Measurements from ENCODE around the gene PLA1A. TPM values are rescaled to one million over a fixed set of nuclear protein-coding genes. Genes with fewer than 3 reads are reported as not detected.
A peak's percentile ranks its signal among the peaks of the same experiment; 100 is the strongest.
"Not testable (repeated sequence)": the region's sequence is repeated elsewhere in the genome, so short reads cannot be mapped to it uniquely, and the experiment has no call there.

Gene PLA1A
- polyA plus RNA-seq, 3 donors, result 0.36 TPM; not detected in 2

DNA sequence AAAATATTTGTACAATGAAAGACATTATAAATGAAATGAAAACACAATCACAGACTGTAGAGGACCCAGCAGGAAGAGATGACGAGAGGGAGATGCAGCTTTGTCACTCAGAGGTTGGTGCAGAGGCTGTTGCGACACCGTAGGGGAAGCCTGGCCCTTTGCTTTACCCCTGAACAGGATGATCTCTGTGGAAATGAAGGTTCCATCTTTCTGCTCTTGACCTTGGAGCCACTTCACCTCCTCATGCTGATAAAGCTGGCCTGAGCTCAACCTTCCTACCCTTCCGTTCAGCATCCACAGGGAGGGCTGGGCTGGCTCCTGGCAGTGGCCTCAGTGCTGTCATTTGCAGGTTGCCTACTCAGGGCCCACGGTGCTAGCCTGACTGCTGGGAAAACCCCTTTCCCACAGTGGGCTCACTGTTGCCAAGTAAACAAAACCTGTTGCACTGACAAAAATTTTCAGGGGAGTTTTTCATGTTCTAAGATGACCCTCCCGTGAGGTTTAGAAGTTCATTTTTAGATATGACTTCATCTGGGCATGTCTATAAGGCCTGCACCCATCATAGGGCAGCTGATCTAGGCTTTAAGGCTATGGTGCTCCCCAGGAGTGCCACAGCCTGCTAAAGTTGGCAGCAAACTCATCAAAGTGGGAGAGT is 35.3 kb upstream of the PLA1A start:
- Histone ChIP-seq H3K79me2 (ENCODE audit: insufficient read depth, low read length) (no peaks in the 10 kb centered on the region), H3K4me2 (replicated peaks; ENCODE audit: extremely low read depth, low read length, poor library complexity, severe bottlenecking) (no peak overlapping the region), H3K36me3 (replicated peaks in 1 of 2; ENCODE audit: control insufficient read depth in 1 of 2, insufficient read depth in 2 of 2, low read length in 2 of 2) (no peaks in the 10 kb centered on the region), H2AFZ (ENCODE audit: insufficient read depth, low read depth, low read length, poor library complexity, severe bottlenecking) (peak overlapping the region; percentile 17), H3K4me1 (ENCODE audit: control insufficient read depth in 1 of 2, insufficient read depth in 2 of 2, low read length in 2 of 2) (peaks cover 31 to 33% of the 10 kb centered on the region in 2 donors), H3K9ac (ENCODE audit: insufficient read depth, low read length, poor library complexity, severe bottlenecking) (peak overlapping the region; percentile 45), H3K4me3 (replicated peaks in 1 of 3; ENCODE audit: low read depth in 2 of 3, low read length in 3 of 3) (no peak overlapping the region), H3K9me3 (replicated peaks in 1 of 2; ENCODE audit: control insufficient read depth in 1 of 2, insufficient read depth in 1 of 2, low read length in 2 of 2) (no peaks in the 10 kb centered on the region), H3K27me3 (ENCODE audit: control insufficient read depth in 2 of 2, insufficient read depth in 2 of 2, low read length in 2 of 2) (no peaks in the 10 kb centered on the region), H3K27ac (ENCODE audit: low read depth in 1 of 2, low read length in 2 of 2) (peak overlapping the region; percentile 85 to 95), H4K20me1 (ENCODE audit: insufficient read depth, low read length) (no peaks in the 10 kb centered on the region)
- Mint-ChIP-seq H3K36me3 (peaks cover 0 to 2% of the 10 kb centered on the region in 2 donors), H3K4me3 (peak overlapping the region in 1 of 2 donors; percentile 30), H3K4me1 (peaks cover 37% of the 10 kb centered on the region), H3K27me3 (ENCODE audit: low read depth in 3 of 3) (peaks cover 0 to 2% (median 1%) of the 10 kb centered on the region in 3 donors), H3K9me3 (no peaks in the 10 kb centered on the region), H3K27ac (peak overlapping the region; percentile 94 to 98 (median 97))
- WGBS (ENCODE audit: insufficient coverage), result 33% methylated on average over 5 of the region's 6 CpGs
- DNase-seq, result peak; percentile 91 to 97 (median 92)
- TF ChIP-seq, protein P1, sequence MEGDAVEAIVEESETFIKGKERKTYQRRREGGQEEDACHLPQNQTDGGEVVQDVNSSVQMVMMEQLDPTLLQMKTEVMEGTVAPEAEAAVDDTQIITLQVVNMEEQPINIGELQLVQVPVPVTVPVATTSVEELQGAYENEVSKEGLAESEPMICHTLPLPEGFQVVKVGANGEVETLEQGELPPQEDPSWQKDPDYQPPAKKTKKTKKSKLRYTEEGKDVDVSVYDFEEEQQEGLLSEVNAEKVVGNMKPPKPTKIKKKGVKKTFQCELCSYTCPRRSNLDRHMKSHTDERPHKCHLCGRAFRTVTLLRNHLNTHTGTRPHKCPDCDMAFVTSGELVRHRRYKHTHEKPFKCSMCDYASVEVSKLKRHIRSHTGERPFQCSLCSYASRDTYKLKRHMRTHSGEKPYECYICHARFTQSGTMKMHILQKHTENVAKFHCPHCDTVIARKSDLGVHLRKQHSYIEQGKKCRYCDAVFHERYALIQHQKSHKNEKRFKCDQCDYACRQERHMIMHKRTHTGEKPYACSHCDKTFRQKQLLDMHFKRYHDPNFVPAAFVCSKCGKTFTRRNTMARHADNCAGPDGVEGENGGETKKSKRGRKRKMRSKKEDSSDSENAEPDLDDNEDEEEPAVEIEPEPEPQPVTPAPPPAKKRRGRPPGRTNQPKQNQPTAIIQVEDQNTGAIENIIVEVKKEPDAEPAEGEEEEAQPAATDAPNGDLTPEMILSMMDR (IDR thresholded peaks at IDR 0.05), result no peak
- intact Hi-C loops (cut with micrococcal nuclease), result loop anchor here in 1 of 2 donors (1.0 kb wide), 1 partner anchor 76 kb away; no protein-coding TSS in a partner anchor

DNA sequence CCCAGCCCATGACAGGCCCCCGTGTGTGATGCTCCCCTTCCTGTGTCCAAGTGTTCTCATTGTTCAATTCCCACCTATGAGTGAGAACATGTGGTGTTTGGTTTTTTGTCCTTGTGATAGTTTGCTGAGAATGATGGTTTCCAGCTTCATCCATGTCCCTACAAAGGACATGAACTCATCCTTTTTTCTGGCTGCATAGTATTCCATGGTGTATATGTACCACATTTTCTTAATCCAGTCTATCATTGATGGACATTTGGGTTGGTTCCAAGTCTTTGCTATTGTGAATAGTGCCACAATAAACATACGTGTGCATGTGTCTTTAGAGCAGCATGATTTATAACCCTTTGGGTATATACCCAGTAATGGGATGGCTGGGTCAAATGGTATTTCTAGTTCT is 34.4 kb upstream of the PLA1A start:
- H3K4me2 ChIP-seq (replicated peaks; ENCODE audit: extremely low read depth, low read length, poor library complexity, severe bottlenecking); H3K36me3 Mint-ChIP-seq; H3K79me2 ChIP-seq (ENCODE audit: insufficient read depth, low read length); H3K9ac ChIP-seq (ENCODE audit: insufficient read depth, low read length, poor library complexity, severe bottlenecking); H3K9me3 ChIP-seq (replicated peaks in 1 of 2; ENCODE audit: control insufficient read depth in 1 of 2, insufficient read depth in 1 of 2, low read length in 2 of 2); H3K9me3 Mint-ChIP-seq; H3K27me3 ChIP-seq (ENCODE audit: control insufficient read depth in 2 of 2, insufficient read depth in 2 of 2, low read length in 2 of 2); intact Hi-C loops (cut with micrococcal nuclease); H3K4me3 ChIP-seq (replicated peaks in 1 of 3; ENCODE audit: low read depth in 2 of 3, low read length in 3 of 3); H3K36me3 ChIP-seq (replicated peaks in 1 of 2; ENCODE audit: control insufficient read depth in 1 of 2, insufficient read depth in 2 of 2, low read length in 2 of 2); H3K4me3 Mint-ChIP-seq; H4K20me1 ChIP-seq (ENCODE audit: insufficient read depth, low read length); H2AFZ ChIP-seq (ENCODE audit: insufficient read depth, low read depth, low read length, poor library complexity, severe bottlenecking); DNase-seq; H3K27ac ChIP-seq (ENCODE audit: low read depth in 1 of 2, low read length in 2 of 2); H3K27me3 Mint-ChIP-seq (ENCODE audit: low read depth in 3 of 3): not testable (repeated sequence)
- Mint-ChIP-seq H3K4me1 (peaks cover 29% of the 10 kb centered on the region), H3K27ac (peak overlapping the region in 2 of 7 donors; percentile 43 to 94)
- WGBS (ENCODE audit: insufficient coverage), result no CpG with 5 or more reads among the region's 2 CpGs
- H3K4me1 ChIP-seq (ENCODE audit: control insufficient read depth in 1 of 2, insufficient read depth in 2 of 2, low read length in 2 of 2), result peaks cover 26 to 28% of the 10 kb centered on the region in 2 donors
